Ishikawa (cell line): ENCODE measurements around the gene TXNRD1.

Experiments
- CEBPB ChIP-seq: IDR thresholded peaks from 2 replicates; pipeline ENCODE4 v1.6.1; 2012
- CREB1 ChIP-seq: IDR thresholded peaks from 2 replicates; pipeline ENCODE4 v1.6.1; 2012; ENCODE audit warnings: low read depth
- EGR1 ChIP-seq: IDR thresholded peaks from 2 replicates; pipeline ENCODE4 v1.6.1; 2012
- EP300 ChIP-seq: IDR thresholded peaks from 2 replicates; pipeline ENCODE4 v1.6.1; 2012; ENCODE audit warnings: borderline replicate concordance
- FOXM1 ChIP-seq: IDR thresholded peaks from 2 replicates; pipeline ENCODE4 v1.6.1; 2012; ENCODE audit warnings: low read depth, borderline replicate concordance
- MAX ChIP-seq: IDR thresholded peaks from 2 replicates; pipeline ENCODE4 v1.6.1; 2012
- NFIC ChIP-seq: IDR thresholded peaks from 2 replicates; pipeline ENCODE4 v1.6.1; 2012
- RAD21 ChIP-seq: IDR thresholded peaks from 2 replicates; pipeline ENCODE4 v1.6.1; 2012; ENCODE audit warnings: low read depth
- TAF1 ChIP-seq: IDR thresholded peaks from 2 replicates; pipeline ENCODE4 v1.6.1; 2012; ENCODE audit warnings: low read depth, mild to moderate bottlenecking
- TCF12 ChIP-seq: IDR thresholded peaks from 2 replicates; pipeline ENCODE4 v1.6.1; 2012; ENCODE audit warnings: low read depth
- TEAD4 ChIP-seq: IDR thresholded peaks from 2 replicates; pipeline ENCODE4 v1.6.1; 2012
- YY1 ChIP-seq: IDR thresholded peaks from 2 replicates; pipeline ENCODE4 v1.6.1; 2012; ENCODE audit warnings: low read depth
- ZBTB7A ChIP-seq: IDR thresholded peaks from 2 replicates; pipeline ENCODE4 v1.6.1; 2012; ENCODE audit warnings: low read depth
- TF ChIP-seq, protein P1 (sequence below): IDR thresholded peaks from 2 replicates; pipeline ENCODE4 v1.6.1; 2012; ENCODE audit warnings: low read depth, mild to moderate bottlenecking
- TF ChIP-seq, protein P2 (sequence below): IDR thresholded peaks from 2 replicates; pipeline ENCODE4 v1.6.1; 2012

TXNRD1 gene

DNA sequence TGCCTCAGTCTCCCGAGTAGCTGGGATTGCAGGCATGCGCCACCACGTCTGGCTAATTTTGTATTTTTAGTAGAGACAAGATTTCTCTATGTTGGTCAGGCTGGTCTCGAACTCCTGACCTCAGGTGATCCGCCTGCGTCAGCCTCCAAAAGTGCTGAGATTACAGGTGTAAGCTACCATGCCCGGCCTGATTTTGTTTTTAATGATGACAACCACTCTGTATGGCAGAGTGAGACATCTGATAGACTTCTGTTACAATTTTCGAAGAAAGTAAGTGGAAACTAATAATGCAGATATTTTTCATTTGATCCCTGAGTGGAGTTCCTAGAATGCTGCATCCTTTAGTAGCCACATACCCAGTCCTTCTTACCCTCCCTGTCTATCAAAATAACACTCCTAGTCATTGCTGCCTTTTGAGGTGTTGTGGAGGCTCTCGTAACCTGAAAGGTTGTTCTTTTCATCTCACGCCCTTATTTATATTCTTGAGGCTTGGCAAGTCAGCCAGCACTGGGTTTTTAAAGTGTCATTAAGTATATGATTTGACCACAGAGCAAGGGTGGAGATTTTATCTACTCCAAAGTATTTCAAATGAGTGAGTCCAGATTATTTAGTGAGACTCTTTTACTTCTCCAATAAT is 82.0 kb downstream of the TXNRD1 start:
- no peak for TF ChIP-seq NFIC
- TF ChIP-seq FOXM1 = no peak
- TF ChIP-seq TCF12 = no peak
- TF ChIP-seq, protein P1, sequence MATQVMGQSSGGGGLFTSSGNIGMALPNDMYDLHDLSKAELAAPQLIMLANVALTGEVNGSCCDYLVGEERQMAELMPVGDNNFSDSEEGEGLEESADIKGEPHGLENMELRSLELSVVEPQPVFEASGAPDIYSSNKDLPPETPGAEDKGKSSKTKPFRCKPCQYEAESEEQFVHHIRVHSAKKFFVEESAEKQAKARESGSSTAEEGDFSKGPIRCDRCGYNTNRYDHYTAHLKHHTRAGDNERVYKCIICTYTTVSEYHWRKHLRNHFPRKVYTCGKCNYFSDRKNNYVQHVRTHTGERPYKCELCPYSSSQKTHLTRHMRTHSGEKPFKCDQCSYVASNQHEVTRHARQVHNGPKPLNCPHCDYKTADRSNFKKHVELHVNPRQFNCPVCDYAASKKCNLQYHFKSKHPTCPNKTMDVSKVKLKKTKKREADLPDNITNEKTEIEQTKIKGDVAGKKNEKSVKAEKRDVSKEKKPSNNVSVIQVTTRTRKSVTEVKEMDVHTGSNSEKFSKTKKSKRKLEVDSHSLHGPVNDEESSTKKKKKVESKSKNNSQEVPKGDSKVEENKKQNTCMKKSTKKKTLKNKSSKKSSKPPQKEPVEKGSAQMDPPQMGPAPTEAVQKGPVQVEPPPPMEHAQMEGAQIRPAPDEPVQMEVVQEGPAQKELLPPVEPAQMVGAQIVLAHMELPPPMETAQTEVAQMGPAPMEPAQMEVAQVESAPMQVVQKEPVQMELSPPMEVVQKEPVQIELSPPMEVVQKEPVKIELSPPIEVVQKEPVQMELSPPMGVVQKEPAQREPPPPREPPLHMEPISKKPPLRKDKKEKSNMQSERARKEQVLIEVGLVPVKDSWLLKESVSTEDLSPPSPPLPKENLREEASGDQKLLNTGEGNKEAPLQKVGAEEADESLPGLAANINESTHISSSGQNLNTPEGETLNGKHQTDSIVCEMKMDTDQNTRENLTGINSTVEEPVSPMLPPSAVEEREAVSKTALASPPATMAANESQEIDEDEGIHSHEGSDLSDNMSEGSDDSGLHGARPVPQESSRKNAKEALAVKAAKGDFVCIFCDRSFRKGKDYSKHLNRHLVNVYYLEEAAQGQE = no peak
- no peak for TF ChIP-seq TEAD4
- no peak for TF ChIP-seq MAX
- no peak for TF ChIP-seq TAF1
- TF ChIP-seq EP300 = no peak
- no peak for TF ChIP-seq RAD21
- no peak for TF ChIP-seq ZBTB7A
- no peak for TF ChIP-seq YY1
- no peak for TF ChIP-seq CREB1

DNA sequence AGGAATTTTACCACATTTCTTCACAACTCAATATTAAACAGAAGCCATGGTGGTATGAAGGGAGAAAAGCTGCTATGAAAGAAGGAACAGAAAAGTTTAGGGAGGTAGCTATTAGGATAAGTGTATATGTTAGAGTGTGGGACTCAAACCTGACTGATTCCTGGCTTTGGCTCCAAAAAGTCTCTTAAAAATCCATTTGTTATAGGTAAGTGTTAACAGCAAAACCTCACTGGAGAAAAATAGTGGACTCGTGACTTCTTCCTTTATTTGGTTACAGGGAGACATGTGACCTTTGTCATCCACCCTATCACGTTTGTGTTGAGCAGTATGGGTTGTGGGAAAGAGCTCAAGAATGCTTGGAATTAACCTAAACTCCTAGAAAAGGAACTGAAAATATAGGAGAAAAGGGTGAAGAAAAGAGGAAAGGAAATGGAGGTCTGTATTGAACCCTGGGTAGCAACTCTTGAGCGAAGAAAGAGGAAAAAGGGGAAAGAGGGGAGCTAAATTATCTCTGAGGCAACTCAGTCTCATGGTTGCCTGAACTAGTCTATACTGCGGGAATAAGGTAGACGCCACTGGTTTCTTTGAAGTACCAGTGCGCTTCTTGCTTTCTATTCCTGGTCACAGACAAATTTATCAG is 84.4 kb downstream of the TXNRD1 start:
- TF ChIP-seq NFIC (no peak), MAX (no peak), TAF1 (no peak), TCF12 (no peak), CEBPB (no peak), CREB1 (no peak), ZBTB7A (no peak), EP300 (no peak)

GRCh38 chr12:104303538-104304151 is 88.1 kb downstream of the TXNRD1 start, which contains the start of gene EID3:
EID3 (plus strand) TSS chr12:104303739; CDS start chr12:104303935, 196 bp downstream.
- TF ChIP-seq CREB1 (no peak), RAD21 (no peak), CEBPB (no peak), TCF12 (no peak), TAF1 (no peak), MAX (no peak), EP300 (no peak), YY1 (no peak), TEAD4 (no peak), FOXM1 (no peak), ZBTB7A (no peak), NFIC (no peak), EGR1 (no peak)
- TF ChIP-seq, protein P2, sequence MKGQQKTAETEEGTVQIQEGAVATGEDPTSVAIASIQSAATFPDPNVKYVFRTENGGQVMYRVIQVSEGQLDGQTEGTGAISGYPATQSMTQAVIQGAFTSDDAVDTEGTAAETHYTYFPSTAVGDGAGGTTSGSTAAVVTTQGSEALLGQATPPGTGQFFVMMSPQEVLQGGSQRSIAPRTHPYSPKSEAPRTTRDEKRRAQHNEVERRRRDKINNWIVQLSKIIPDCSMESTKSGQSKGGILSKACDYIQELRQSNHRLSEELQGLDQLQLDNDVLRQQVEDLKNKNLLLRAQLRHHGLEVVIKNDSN = no peak
- TF ChIP-seq, protein P1 = no peak

DNA sequence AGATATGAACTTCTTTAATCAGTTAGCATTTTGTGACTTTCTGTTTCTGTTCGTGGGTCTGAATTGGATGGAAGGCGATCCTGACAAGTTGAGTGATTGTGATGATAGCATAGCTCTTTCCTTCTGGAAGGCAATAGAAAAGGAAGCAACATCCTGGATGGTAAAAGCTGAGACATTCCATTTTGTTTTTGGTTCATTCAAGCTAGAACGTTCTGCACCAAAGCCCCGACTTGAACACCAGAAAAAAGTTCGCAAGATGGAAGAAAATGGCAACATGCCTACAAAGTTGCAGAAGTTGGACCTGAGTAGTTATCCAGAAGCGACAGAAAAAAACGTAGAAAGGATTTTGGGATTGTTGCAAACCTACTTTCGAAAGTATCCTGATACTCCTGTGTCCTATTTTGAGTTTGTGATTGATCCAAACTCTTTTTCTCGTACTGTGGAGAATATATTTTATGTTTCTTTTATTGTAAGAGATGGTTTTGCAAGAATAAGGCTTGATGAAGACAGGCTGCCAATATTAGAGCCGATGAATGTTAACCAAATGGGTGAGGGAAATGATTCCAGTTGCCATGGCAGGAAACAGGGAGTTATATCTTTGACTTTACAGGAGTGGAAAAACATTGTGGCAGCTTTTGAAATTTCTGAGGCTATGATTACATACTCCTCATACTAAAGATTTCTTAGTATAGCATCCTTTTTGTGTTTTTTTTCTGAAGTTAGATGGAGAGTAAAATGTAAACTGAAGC is 88.9 kb downstream of the TXNRD1 start:
- no peak for TF ChIP-seq NFIC
- TF ChIP-seq EP300 = no peak
- no peak for TF ChIP-seq ZBTB7A
- TF ChIP-seq, protein P2 = no peak
- TF ChIP-seq CREB1 = no peak
- no peak for TF ChIP-seq FOXM1
- no peak for TF ChIP-seq TCF12
- no peak for TF ChIP-seq MAX
- no peak for TF ChIP-seq CEBPB
- TF ChIP-seq, protein P1 = no peak
- TF ChIP-seq TEAD4 = no peak
- TF ChIP-seq RAD21 = no peak
- TF ChIP-seq TAF1 = no peak
- TF ChIP-seq EGR1 = no peak
- TF ChIP-seq YY1 = no peak
